ENCODE measurements around the gene FBXW5.

The FBXW5 gene

GRCh38 chr9:136944519-136945332 lies at the start of gene FBXW5, which contains the start of gene C8G:
Gene FBXW5, minus strand, starts transcription at chr9:136944738. Its CDS starts 655 bp downstream, at chr9:136944083.
Gene C8G, plus strand, starts transcription at chr9:136945243. Its CDS starts 78 bp downstream, at chr9:136945321.
- in situ Hi-C loops (cut with MboI; ENCODE audit: low sequenced_read_pairs) = no loop called here

GRCh38 chr9:136992819-136993369 lies 48.4 kb upstream of the FBXW5 start:
- in situ Hi-C loops (cut with MboI; ENCODE audit: low sequenced_read_pairs) = no loop called here

GRCh38 chr9:136991993-136992818 lies 47.7 kb upstream of the FBXW5 start, which contains the start of gene PAXX:
Gene PAXX, plus strand, starts transcription at chr9:136992422. Its CDS starts 22 bp downstream, at chr9:136992444.
- in situ Hi-C loops (cut with MboI; ENCODE audit: low sequenced_read_pairs) = no loop called here

GRCh38 chr9:136990242-136990911 lies 45.8 kb upstream of the FBXW5 start:
- in situ Hi-C loops (cut with MboI; ENCODE audit: low sequenced_read_pairs) = no loop called here

GRCh38 chr9:136988872-136989271 lies 44.3 kb upstream of the FBXW5 start:
- in situ Hi-C loops (cut with MboI; ENCODE audit: low sequenced_read_pairs) = no loop called here

- in situ Hi-C loops (cut with MboI; ENCODE audit: low sequenced_read_pairs) = no loop called here
Measured at GRCh38 chr9:136985853-136986252, 41.3 kb upstream of the FBXW5 start.

GRCh38 chr9:136985027-136985602 lies 40.6 kb upstream of the FBXW5 start:
- in situ Hi-C loops (cut with MboI; ENCODE audit: low sequenced_read_pairs) = no loop called here

- in situ Hi-C loops (cut with MboI; ENCODE audit: low sequenced_read_pairs) = no loop called here
Measured at GRCh38 chr9:136984464-136985026, 40.0 kb upstream of the FBXW5 start.

- in situ Hi-C loops (cut with MboI; ENCODE audit: low sequenced_read_pairs) = no loop called here
Measured at GRCh38 chr9:136983656-136984314, 39.2 kb upstream of the FBXW5 start.

GRCh38 chr9:136983167-136983566 lies 38.6 kb upstream of the FBXW5 start:
- in situ Hi-C loops (cut with MboI; ENCODE audit: low sequenced_read_pairs) = no loop called here

- in situ Hi-C loops (cut with MboI; ENCODE audit: low sequenced_read_pairs) = no loop called here
Measured at GRCh38 chr9:136982232-136983051, 37.9 kb upstream of the FBXW5 start, which contains the start of gene LCNL1. Gene LCNL1, plus strand, starts transcription at chr9:136982993. Its CDS starts 594 bp downstream, at chr9:136983587.

GRCh38 chr9:136981588-136982231 lies 37.2 kb upstream of the FBXW5 start:
- in situ Hi-C loops (cut with MboI; ENCODE audit: low sequenced_read_pairs) = no loop called here

GRCh38 chr9:136980669-136981478 lies 36.3 kb upstream of the FBXW5 start:
- in situ Hi-C loops (cut with MboI; ENCODE audit: low sequenced_read_pairs) = no loop called here

- in situ Hi-C loops (cut with MboI; ENCODE audit: low sequenced_read_pairs) = no loop called here
Measured at GRCh38 chr9:136979769-136980587, 35.4 kb upstream of the FBXW5 start.

- in situ Hi-C loops (cut with MboI; ENCODE audit: low sequenced_read_pairs) = no loop called here
Measured at GRCh38 chr9:136978865-136979544, 34.5 kb upstream of the FBXW5 start.
